Stimulated activated CD8-positive, alpha-beta memory T cell treated with anti-CD3 and anti-CD28 coated beads, Interleukin-15, amount 100 ng/mL, for 4 hours (primary cell): ENCODE measurements around the gene PLAGL1.
"Not testable (repeated sequence)": the region's sequence is repeated elsewhere in the genome, so short reads cannot be mapped to it uniquely, and the experiment has no call there.

ENCODE experiments used
- DNase-seq, 2 donors: peaks; one replicate each; pipeline ENCODE4 v3.0.0-alpha.2; 2020; ENCODE audit warnings: low read depth in 2 of 2

PLAGL1 gene

DNA sequence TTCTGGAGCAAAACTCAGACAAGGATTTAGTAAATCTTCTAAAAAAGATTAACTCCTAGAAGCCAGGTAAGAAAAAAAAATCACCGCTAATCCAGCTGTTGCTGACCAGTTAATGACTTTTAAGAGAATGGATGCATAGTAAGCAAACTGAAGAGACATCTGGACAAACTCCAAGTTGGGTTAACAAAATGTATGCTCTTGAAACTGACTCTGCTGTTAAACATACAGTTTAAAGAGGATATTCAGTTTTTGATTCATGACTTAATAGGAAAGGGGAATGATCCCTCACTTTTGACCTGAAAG lies 70.4 kb downstream of the PLAGL1 start:
- DNase-seq: no peak

DNA sequence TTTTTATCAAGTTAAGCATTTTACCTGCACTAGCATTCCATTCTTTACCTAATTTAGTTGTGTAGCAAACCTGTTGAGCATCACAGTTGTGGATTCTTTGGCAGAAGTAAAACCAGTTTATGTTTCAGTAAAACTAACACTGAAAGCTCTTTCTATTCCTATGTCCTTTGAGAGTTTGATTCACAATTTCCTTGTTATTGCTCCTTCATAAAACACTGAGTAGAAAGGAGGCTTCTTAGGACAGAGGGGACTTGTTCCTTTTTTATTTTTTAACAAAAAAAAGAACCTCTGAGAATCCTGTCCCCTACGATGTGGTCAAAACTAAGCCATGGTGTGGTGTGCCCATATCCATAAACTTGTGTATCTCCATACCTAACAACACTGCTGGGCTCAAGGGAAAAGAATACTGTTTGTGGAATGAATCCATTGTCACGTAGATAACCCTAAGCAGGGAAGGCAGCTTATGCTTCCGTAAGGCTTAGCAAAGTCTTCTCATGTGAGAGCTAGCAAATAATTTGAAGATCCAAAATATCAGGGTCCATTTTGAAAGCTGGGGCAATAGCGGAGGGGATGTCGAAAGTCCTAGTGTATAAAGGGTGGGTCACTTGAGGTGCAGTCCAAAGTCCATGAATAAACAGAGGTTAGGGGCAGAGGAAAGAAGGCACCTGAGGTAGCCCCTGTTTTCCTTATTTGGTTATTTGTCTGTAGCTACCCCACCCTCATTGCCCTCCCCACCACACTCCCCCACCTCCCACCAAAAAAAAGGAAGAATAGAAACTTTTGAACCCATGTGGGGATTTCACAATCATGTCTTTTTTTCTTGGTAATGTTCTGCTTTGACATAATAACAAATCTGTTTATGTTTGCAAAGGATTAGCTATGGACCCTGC lies 71.0 kb downstream of the PLAGL1 start:
- no peak for DNase-seq

DNA sequence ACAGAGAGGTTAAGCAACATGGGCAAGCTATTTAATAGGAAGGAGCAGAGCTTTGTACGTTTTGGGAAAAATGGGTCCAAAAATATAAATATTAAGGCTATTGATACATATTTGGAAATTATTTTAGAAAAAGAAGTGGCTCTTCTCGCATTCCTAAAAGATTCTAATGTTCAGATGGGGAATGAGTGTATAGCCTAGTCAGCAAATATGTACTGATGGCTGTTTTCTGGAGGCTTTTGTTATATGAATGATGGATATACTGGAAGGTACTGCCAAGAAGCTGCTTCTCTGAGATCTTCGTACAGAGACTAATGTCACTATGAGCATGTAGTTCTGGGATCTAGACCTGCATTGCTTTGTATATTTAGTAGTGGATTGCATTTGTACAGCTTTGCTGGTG lies 71.7 kb downstream of the PLAGL1 start:
- no peak for DNase-seq

DNA sequence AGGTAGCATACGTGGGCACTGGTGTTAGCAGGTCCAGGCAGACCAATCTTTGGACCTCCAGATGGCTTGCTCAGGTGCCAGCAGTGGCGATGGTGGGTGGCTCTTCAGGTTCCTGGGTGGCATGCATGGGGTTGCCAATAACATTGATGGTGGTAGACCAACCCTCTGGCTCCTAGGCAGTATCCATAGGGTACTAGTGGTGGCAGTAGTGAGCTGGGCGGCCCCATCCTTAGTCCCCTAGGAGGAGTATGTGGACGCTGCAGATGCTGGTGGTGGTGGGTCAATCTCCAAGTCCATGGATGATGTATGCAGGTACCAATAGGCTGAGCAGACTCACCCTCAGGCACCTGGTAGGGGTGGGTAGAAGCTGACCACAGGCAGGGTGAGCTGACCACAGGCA lies 73.2 kb downstream of the PLAGL1 start:
- no peak for DNase-seq

DNA sequence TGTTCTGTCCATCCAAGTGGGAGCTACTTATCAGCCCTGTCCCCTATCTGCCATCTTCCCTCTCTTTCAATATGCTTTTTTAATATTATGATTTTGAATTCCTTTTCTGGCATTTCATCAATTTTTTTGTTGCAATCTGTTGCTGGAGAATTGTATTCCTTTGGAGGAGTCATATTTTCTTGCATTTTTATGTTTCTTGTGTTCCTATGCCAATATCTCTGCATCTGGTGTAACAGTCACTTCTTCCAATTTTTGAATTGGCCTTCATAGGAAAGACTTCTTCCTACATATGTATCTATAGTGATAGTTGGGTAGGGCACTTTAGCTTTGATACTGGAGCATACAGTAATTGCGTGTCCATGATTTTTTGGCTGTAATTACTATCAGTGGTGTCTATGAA lies 73.7 kb downstream of the PLAGL1 start:
- no peak for DNase-seq

DNA sequence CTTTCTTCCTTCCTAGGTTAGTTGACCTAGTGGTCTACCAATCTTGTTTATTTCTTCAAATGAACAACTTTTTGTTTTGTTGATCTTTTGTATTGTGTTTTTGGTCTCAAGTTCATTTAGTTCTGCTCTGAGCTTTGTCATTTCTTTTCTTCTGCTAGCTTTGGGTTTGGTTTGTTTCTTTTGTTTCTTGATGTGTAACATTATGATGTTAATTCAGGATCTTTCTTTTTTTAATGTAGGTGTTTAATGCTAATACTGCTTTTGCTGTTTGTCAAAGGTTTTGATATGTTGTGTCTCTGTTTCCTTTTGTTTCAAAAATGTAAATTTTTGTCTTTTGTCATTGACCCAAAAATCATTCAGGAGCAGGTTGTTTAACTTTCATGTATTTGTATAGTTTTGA lies 78.1 kb downstream of the PLAGL1 start:
- DNase-seq: no peak

DNA sequence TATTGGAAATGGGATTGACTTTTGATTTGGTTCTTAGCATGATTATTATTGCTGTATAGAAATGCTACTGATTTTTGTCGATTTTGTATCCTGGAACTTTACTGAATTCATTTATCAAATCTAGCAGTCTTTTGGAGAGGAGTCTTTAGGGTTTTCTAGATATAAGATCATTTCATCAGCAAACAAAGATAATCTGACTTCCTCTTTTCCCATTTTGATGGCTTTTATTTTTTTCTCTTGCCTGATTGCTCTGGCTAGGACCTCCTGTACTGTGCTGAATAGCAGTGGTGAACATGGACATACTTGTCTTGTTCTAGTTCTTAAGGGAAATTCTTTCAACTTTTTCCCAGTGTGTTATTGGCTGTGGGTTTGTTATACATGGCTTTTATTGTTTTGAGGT lies 79.2 kb downstream of the PLAGL1 start:
- no peak for DNase-seq

DNA sequence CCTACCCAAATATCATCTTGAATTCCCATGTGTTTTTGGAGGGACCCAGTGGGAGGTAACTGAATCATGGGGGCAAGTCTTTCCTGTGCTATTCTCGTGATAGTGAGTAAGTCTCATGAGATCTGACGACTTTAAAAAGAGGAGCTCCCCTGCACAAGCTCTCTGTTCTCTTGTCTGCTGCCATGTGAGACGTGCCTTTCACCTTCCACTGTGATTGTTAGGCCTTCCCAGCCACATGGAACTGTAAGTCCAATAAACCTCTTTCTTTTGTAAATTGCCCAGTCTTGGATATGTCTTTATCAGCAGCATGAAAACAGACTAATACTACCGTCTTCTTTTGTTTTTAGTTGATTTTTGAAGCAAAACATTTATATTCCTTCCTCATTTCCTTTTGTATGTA lies 91.0 kb downstream of the PLAGL1 start:
- not testable (repeated sequence) for DNase-seq

DNA sequence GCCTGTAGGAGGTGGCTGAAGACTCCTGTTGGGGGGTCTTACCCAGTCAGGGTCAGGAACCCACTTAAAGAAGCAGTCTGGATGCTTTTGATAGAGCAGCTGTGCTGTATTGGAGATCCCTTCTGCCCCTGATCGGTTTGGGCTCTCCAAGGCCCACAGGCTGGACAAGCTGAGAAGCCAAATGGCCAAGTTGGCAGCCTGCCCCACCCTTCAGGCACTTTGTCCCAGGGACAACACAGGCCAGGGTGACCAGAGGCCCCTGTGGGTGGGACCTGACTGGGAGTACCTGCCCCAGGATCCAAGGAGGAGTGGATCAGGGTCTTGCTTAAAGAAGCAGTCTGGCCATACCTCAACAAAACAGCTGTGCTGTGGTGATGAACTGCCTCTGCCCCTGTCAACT lies 95.4 kb downstream of the PLAGL1 start:
- no peak for DNase-seq

DNA sequence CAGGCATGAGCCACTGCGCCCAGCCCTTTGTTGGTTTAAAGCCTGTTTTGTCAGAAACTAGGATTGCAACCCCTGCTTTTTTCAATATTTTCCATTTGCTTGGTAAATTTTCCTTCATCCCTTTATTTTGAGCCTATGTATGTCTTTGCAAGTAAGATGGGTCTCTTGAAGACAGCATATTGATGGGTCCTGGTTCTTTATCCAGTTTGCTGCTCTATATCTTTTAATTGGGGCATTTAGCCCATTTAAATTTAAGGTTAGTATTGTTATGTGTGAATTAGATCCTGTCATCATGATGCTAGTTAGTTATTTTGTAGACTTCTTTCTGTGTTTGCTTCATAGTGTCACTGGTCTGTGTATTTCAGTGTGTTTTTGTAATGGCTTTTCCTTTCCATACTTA lies 97.0 kb downstream of the PLAGL1 start:
- no peak for DNase-seq

DNA sequence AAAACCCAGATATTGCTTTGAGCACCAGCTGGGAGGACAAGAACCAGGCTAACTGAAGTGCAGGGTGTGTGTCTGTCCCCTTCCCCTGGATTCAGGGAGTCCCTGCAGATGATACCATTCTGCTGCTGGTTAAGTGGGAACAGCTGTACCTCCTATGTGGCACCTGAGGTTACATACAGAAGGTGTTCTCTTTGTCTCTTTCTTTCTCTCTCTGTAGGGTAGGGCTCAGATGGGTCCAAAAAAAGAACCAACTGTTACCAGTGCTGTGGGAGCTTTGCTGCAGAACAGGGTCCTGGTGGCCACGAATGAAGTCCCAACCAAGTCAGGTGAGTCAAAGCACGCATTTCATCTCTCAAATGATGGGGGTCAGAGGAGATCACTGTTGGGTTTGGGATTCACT lies 105.2 kb downstream of the PLAGL1 start:
- DNase-seq: no peak

DNA sequence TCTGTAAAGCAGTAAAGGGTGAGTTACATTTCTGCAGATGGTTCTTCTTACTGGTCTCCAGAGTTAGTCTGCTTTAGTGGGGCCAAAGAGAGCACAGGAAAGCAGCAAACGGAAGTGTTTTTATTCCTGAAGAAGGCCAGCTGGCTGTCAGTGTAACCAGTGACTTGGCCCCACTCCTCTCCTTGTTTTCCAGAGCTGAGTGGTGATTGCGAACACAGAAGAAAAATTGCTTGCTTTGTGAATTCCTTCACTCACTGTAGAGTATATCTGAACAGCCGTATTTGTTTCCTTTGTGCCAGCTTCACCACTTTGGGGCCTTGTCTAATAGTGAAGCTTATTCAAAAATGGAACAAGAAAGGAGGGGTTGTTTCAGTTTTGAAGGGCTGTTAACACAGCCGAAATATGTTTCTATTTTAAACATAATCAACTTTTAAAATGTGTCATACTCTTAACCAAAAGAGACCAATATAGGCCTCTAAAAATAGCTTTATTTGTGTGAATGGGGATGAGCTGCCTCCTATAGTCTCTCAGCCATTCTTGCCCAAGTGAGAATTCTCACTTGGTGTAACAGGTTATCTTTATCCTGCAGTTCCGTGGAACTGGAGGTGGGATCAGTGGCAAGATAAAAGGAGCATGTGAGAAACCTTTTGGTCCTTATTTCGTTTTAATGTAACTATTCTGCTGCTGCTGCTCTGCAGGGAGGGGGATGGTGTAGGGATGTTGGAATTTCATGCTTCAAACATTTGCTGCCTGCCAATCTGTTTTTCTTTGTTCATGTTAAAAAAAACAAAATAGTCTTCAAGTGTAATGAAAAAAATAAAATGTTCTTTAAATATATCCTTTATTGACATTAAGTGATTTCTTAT lies 105.9 kb downstream of the PLAGL1 start:
- DNase-seq: no peak

DNA sequence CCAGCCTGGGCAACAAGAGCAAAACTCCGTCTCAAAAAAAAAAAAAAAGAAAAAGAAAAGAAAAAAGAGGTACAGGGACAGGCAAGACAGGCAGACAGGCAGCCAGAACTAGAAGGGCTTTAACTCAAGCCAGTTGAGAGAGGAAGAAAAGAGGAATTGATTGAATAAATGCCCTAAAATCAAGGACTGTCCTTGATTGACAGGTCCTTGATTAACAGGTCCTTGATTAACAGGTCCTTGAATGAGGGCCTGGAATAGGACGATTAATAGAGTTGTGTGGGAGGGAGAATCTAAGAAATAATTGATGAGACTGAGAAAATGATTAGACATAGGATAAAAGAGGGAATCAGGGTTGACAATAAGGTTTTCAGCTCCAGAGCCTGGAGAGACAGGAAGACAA lies 107.7 kb downstream of the PLAGL1 start:
- DNase-seq: no peak

DNA sequence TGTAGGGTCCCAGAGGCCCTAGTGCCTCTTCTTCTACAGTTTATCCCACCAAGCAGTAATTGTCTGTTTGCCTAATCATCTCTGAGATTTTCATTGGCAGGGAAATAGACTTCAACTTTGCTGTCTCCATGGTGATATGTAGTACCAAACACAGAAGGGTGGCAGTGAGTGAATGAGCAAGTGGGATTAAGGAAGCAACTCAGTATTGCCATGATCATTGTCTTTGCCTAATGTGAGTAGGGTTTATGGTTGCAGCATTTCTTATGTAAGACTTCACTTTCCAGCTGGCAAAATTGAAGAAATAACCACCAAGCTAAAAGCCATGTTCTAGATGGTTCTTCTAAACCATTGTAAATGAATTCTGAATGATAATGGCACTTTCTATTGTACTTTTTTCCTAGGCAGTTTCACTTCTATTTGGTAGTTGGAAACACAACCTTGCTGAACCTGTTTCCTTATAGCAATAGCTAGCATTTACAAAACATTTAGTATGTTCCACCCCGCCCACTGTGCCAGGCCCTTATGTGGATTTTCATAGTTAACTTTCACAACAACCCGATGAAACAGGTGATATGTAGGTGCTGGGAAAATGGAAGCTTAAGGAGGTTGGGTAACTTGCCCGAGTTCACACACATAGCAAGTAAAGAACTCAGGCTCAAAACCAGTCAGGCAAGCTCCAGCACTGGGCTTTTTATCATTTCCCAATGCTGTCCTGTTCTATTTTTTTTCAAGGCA lies 111.8 kb downstream of the PLAGL1 start:
- DNase-seq: no peak

DNA sequence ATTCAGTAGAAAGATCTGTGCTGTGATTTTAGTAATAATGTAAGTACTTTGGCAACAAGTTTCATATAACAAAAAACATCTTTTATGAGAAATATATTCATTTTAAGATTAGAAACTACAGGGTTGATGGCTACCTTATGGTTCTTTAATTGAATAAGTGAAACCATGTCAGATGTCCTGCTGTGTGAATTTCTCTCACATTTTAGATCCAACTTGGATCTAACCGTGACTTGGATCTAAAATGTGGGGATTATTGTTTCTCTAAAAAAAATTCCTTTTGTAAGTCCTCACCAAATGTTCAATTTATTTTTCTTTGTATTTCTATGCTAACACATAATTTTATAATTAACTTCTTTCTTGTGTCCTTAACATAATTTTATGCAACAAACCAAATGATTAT lies 113.4 kb downstream of the PLAGL1 start:
- no peak for DNase-seq
